A673 (cell line): ENCODE measurements around the gene NF1. TPM values are rescaled to one million over a fixed set of nuclear protein-coding genes. Genes with fewer than 3 reads are reported as not detected.

Experiments used
- BruUV-seq: library from RNA; stranded (reverse); fragments of 400-500 nt; replicated peaks from 2 replicates; lab custom pipeline; 2021; lab: Mats Ljungman, UMichigan
- CTCF ChIA-PET: fragments of 300-600 bp; sonication (Branson Sonifier 250); formaldehyde crosslinking; loops from one replicate; lab custom pipeline; 2022; ENCODE audit warnings: antibody characterized with exemption; lab: Charles Lee
- POLR2A ChIA-PET: fragments of 300-600 bp; sonication (Branson Sonifier 250); formaldehyde crosslinking; loops from one replicate; lab custom pipeline; 2022; ENCODE audit warnings: antibody characterized with exemption; ENCODE audit not compliant: low non-redundant PET; lab: Charles Lee
- DNase-seq: peaks from one replicate; pipeline ENCODE4 v3.0.0-alpha.2; 2015; ENCODE audit warnings: low spot score
- H3K27ac ChIP-seq: fragments of 200-600 bp; sonication (generic); 2 replicates; pipeline ENCODE4 v1.5.1; 2016; ENCODE audit warnings: mixed run types, low read depth, mild to moderate bottlenecking, mixed read lengths, antibody characterized with exemption, low read length; ENCODE audit not compliant: poor library complexity, severe bottlenecking
- H3K27me3 ChIP-seq: fragments of 200-600 bp; sonication (generic); replicated peaks from 2 replicates; pipeline ENCODE4 v1.6.1; 2017; ENCODE audit warnings: mixed run types, low read depth, mild to moderate bottlenecking, mixed read lengths, antibody characterized with exemption, low read length; ENCODE audit not compliant: insufficient read depth, poor library complexity
- H3K36me3 ChIP-seq: fragments of 200-600 bp; sonication (generic); 2 replicates; pipeline ENCODE4 v1.6.1; 2016; ENCODE audit warnings: mixed run types, mild to moderate bottlenecking, mixed read lengths, antibody characterized with exemption, low read length; ENCODE audit not compliant: insufficient read depth, poor library complexity, severe bottlenecking
- H3K4me1 ChIP-seq: fragments of 200-600 bp; sonication (generic); 2 replicates; pipeline ENCODE4 v1.6.1; 2017; ENCODE audit warnings: mixed run types, mild to moderate bottlenecking, mixed read lengths, antibody characterized with exemption, low read length; ENCODE audit not compliant: insufficient read depth, poor library complexity, severe bottlenecking
- H3K4me3 ChIP-seq: fragments of 200-600 bp; sonication (generic); 2 replicates; pipeline ENCODE4 v1.5.1; 2016; ENCODE audit warnings: low read depth, mixed run types, mild to moderate bottlenecking, mixed read lengths, low read length; ENCODE audit not compliant: poor library complexity, severe bottlenecking
- H3K9me3 ChIP-seq: fragments of 200-600 bp; sonication (generic); 2 replicates; pipeline ENCODE4 v1.6.1; 2016; ENCODE audit warnings: mixed run types, low read depth, mild to moderate bottlenecking, mixed read lengths, antibody characterized with exemption, low read length; ENCODE audit not compliant: poor library complexity, severe bottlenecking
- CTCF ChIP-seq: fragments of 300-800, 200-600 bp; sonication (generic); conservative IDR thresholded peaks from 2 replicates; pipeline ENCODE4 v1.5.1; 2017; ENCODE audit warnings: low read depth, mild to moderate bottlenecking, antibody characterized with exemption, low read length, moderate library complexity, mixed read lengths
- EZH2 ChIP-seq: fragments of 200-600 bp; sonication (generic); IDR thresholded peaks from 2 replicates; pipeline ENCODE4 v1.6.1; 2017; ENCODE audit warnings: borderline replicate concordance, low read depth, mild to moderate bottlenecking, mixed read lengths, antibody characterized with exemption, low read length; ENCODE audit not compliant: poor library complexity, severe bottlenecking
- intact Hi-C: fragments of 100-400 bp; cut with micrococcal nuclease; formaldehyde crosslinking; loops from one replicate; pipeline ENCODE4 v1.10.0; 2022; ENCODE audit not compliant: unreplicated experiment
- total RNA-seq: library from RNA; stranded (reverse); gene quantifications from 2 replicates; pipeline ENCODE4 v1.2.3, GENCODE V29; 2021

NF1 gene
- total RNA-seq, 1 experiment from 2014 or later = 32.1 TPM

- Histone ChIP-seq H3K9me3 (no peaks in the 10 kb centered on the region), H3K27ac (no peak overlapping the region), H3K27me3 (no peaks in the 10 kb centered on the region), H3K4me1 (no peaks in the 10 kb centered on the region), H3K4me3 (no peak overlapping the region), H3K36me3 (no peaks in the 10 kb centered on the region)
- CTCF ChIA-PET = no interaction called here
- TF ChIP-seq CTCF (no peak), EZH2 (no peak)
- BruUV-seq = no TSS peak
- DNase-seq = no peak
- POLR2A ChIA-PET = no interaction called here
- intact Hi-C loops = no loop called here
Observed at GRCh38 chr17:31414550-31414918, 319.8 kb downstream of the NF1 start.

DNA sequence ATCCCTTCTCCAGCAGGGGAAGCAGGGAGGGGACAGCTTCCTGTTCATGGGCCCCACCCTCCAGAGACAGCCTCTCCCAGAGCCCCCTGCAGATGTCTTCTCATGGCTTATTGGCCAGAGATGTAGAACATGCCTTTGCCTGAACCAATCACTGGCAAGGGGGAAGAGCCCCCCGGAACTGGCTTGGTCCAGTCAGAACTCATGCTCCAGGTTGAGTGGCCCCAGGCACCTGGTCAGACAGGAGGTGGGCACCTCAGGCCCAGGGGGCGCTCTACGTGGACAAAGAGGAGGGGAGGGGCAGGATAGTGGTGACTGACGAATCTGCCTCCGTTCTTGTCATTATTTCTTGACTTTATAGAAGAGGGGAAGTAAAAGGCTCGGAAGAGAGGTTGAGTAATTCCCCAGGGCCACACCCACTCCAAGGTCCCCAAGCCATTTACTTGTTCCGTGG, 320.3 kb downstream of the NF1 start:
- no TSS peak for BruUV-seq
- no peak for DNase-seq
- CTCF ChIA-PET = no interaction called here
- TF ChIP-seq CTCF (no peak), EZH2 (no peak)
- H3K4me1 ChIP-seq = no peaks in the 10 kb centered on the region
- no peak overlapping the region for H3K27ac ChIP-seq
- no peaks in the 10 kb centered on the region for H3K36me3 ChIP-seq
- no peaks in the 10 kb centered on the region for H3K9me3 ChIP-seq
- intact Hi-C loops = no loop called here
- POLR2A ChIA-PET = no interaction called here
- H3K4me3 ChIP-seq = no peak overlapping the region
- H3K27me3 ChIP-seq = no peaks in the 10 kb centered on the region

GRCh38 chr17:31415640-31416502, 321.1 kb downstream of the NF1 start:
- H3K4me1 ChIP-seq = no peaks in the 10 kb centered on the region

More at GRCh38 chr17:31415640-31416502, 321.1 kb downstream of the NF1 start:
- Histone ChIP-seq H3K27me3 (no peaks in the 10 kb centered on the region), H3K9me3 (no peaks in the 10 kb centered on the region), H3K36me3 (no peaks in the 10 kb centered on the region), H3K27ac (no peak overlapping the region), H3K4me3 (no peak overlapping the region)
- TF ChIP-seq EZH2 = no peak
- TF ChIP-seq CTCF = no peak
- DNase-seq = no peak
- ChIA-PET CTCF (no interaction called here), POLR2A (no interaction called here)
- intact Hi-C loops = no loop called here
- BruUV-seq = no TSS peak
